ENCODE results near the gene GPR162.
A peak's percentile ranks its signal among the peaks of the same experiment; 100 is the strongest.

Gene GPR162

DNA sequence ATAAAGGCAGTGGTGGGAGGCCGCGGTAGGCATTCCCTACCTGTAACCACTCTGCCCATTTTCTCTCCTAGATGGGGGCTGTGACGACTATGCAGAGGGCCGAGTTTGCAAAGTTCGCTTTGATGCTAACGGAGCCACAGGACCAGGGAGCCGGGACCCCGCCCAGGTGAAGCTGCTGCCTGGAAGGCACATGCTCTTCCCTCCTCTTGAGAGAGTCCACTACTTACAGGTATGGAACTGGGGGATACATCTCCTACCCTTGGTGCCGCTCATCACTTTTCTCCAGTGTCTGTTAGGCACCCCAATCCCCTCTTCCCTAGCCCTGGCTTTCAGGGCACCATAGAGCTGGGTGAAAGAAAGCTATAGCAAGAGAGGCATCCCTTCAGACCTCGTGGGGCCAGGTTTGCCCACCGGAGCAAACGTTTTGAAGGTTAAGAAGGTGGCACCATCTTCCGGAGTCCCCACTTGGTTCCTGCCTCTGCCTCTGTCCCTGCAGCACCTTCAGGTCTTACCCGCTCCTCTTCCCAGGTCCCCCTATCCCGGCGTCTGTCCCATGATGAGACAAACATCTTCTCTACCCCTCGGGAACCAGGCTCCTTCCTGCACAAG lies 4.6 kb downstream of the GPR162 start:
- DNase-seq (ENCODE audit: low read depth, low spot score), result no peak
- TF ChIP-seq, protein P1, sequence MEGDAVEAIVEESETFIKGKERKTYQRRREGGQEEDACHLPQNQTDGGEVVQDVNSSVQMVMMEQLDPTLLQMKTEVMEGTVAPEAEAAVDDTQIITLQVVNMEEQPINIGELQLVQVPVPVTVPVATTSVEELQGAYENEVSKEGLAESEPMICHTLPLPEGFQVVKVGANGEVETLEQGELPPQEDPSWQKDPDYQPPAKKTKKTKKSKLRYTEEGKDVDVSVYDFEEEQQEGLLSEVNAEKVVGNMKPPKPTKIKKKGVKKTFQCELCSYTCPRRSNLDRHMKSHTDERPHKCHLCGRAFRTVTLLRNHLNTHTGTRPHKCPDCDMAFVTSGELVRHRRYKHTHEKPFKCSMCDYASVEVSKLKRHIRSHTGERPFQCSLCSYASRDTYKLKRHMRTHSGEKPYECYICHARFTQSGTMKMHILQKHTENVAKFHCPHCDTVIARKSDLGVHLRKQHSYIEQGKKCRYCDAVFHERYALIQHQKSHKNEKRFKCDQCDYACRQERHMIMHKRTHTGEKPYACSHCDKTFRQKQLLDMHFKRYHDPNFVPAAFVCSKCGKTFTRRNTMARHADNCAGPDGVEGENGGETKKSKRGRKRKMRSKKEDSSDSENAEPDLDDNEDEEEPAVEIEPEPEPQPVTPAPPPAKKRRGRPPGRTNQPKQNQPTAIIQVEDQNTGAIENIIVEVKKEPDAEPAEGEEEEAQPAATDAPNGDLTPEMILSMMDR (IDR thresholded peaks at IDR 0.05; ENCODE audit: low read depth, low read length), result no peak
- in situ Hi-C loops (cut with HindIII; ENCODE audit: low sequenced_read_pairs), result no loop called here
- H3K4me3 ChIP-seq (ENCODE audit: low read depth, low read length), result no peak overlapping the region

DNA sequence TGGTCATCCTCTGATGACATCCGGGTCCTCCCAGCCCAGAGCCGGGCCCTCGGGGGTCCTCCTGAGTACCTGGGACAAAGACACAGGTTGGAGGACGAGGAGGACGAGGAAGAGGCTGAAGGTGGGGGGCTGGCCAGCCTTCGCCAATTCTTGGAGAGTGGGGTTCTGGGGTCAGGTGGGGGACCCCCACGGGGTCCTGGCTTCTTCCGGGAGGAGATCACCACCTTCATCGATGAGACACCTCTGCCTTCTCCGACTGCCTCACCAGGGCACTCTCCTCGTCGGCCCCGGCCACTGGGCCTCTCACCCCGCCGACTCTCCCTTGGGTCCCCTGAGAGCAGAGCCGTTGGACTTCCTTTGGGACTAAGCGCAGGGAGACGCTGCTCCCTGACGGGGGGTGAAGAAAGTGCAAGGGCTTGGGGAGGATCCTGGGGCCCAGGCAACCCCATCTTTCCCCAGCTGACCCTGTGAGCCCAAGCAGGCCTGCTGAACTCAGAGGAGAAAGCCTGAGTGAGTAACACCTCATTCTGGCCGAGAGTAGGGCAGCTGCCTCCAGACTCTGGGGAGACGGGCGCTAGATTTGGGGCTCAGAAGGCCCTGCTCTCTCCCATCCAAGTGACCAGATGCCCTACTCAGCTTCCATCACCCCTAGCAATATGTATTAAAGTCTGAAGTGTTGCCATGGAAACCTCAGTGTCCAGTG lies 5.3 kb downstream of the GPR162 start:
- TF ChIP-seq, protein P1 (IDR thresholded peaks at IDR 0.05; ENCODE audit: low read depth, low read length), result no peak
- no peak for DNase-seq (ENCODE audit: low read depth, low spot score)
- in situ Hi-C loops (cut with HindIII; ENCODE audit: low sequenced_read_pairs), result no loop called here
- no peak overlapping the region for H3K4me3 ChIP-seq (ENCODE audit: low read depth, low read length)

GRCh38 chr12:6827437-6827911 lies 5.9 kb downstream of the GPR162 start:
- TF ChIP-seq, protein P1 (IDR thresholded peaks at IDR 0.05; ENCODE audit: low read depth, low read length), result no peak
- H3K4me3 ChIP-seq (ENCODE audit: low read depth, low read length), result no peak overlapping the region
- in situ Hi-C loops (cut with HindIII; ENCODE audit: low sequenced_read_pairs), result no loop called here

DNA sequence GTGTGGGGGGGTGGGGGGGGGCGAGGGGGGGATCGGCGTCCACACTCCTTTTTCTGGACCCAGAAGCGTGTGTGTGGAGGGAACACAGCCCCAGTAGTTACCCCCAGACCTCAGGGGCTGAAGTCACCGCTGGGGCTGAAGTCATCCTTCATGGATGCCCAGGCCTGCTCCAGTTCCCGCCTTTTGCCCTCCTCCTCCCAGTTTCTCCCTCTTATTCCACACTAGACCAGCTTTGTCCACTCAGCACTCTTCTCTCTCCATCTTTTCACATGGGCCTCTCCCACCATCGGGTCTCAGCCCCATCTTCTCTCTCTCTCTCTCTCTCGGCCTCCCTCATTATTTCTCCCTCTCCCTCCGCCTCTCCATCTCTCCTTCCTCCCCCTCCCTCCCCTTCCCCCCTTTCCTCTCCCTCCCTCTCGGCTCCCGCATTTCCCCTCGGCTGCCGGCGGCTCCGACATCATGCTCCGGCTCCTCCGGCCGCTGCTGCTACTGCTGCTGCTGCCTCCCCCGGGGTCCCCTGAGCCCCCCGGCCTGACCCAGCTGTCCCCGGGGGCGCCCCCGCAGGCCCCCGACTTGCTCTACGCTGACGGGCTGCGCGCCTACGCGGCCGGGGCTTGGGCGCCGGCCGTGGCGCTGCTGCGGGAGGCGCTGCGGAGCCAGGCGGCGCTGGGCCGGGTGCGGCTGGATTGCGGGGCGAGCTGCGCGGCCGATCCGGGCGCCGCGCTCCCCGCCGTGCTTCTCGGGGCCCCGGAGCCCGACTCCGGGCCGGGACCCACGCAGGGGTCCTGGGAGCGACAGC lies 6.6 kb downstream of the GPR162 start, which contains the start of gene P3H3:
P3H3 (plus strand) TSS at position 426 of the 799 bp plus-strand sequence; CDS start at position 460, 34 bp downstream.
- in situ Hi-C loops (cut with HindIII; ENCODE audit: low sequenced_read_pairs), result no loop called here
- TF ChIP-seq, protein P1 (IDR thresholded peaks at IDR 0.05; ENCODE audit: low read depth, low read length), result no peak
- peak within 1 kb of the TSS; percentile 94 for H3K4me3 ChIP-seq (ENCODE audit: low read depth, low read length)
- peak; percentile 37 for DNase-seq (ENCODE audit: low read depth, low spot score)

More at GRCh38 chr12:6827437-6827911, 5.9 kb downstream of the GPR162 start:
- peak; percentile 81 for DNase-seq (ENCODE audit: low read depth, low spot score)

DNA sequence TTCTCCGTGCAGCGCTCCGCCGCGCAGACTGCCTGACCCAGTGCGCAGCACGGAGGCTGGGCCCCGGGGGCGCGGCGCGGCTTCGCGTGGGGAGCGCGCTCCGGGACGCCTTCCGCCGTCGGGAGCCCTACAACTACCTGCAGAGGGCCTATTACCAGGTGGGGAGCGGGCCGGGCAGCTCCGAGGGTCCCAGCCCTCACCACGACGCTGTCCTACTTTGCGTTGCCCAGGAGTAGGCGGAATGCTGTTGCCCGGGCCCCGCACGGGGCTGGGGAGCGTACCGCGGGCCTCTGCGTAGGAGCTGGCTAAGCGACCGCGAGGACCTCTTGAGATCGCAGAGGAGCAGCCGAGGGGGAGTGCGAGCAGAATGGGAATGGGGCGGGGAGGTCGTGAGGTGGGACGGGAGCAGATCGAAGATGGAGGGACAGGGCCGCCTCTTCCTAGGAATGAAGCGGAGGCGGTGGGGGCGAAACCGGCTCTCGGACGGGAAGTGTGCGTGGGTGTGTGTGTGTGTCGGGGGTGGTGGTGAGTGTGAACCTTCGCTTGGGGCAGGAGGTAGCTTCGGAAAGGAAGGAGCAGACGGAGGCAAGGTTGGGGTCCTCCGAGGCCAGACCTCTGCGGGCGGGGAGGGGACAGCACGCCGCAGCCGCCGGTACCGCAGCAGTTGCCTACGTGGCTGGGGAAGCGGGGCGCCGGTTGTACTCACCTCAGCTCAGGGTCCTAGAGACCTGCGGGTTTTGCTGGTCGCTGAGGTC lies 7.3 kb downstream of the GPR162 start:
- peak; percentile 61 for DNase-seq (ENCODE audit: low read depth, low spot score)
- TF ChIP-seq, protein P1 (IDR thresholded peaks at IDR 0.05; ENCODE audit: low read depth, low read length), result no peak
- in situ Hi-C loops (cut with HindIII; ENCODE audit: low sequenced_read_pairs), result no loop called here
- peak overlapping the region; percentile 94 for H3K4me3 ChIP-seq (ENCODE audit: low read depth, low read length)

Data from astrocyte of the spinal cord (primary cell).